Mammary epithelial cell (primary cell): ENCODE data around the gene RPS6KA2.

Experiments used
- EZH2 ChIP-seq: IDR thresholded peaks from 2 replicates; pipeline ENCODE4 v1.6.1; 2012; ENCODE audit warnings: low read length, inconsistent platforms, borderline replicate concordance
- TF ChIP-seq, protein P1 (sequence below), 2 donors: IDR thresholded peaks in 1 of 2; conservative IDR thresholded peaks in 1 of 2; 2 replicates each; pipeline ENCODE4 v1.5.1; 2011 to 2012; ENCODE audit warnings: inconsistent platforms in 2 of 2, low read length in 2 of 2, mild to moderate bottlenecking in 2 of 2, control low read depth in 1 of 2, low read depth in 1 of 2; ENCODE audit not compliant: insufficient read depth in 1 of 2; ENCODE audit errors: extremely low read depth in 1 of 2

DNA sequence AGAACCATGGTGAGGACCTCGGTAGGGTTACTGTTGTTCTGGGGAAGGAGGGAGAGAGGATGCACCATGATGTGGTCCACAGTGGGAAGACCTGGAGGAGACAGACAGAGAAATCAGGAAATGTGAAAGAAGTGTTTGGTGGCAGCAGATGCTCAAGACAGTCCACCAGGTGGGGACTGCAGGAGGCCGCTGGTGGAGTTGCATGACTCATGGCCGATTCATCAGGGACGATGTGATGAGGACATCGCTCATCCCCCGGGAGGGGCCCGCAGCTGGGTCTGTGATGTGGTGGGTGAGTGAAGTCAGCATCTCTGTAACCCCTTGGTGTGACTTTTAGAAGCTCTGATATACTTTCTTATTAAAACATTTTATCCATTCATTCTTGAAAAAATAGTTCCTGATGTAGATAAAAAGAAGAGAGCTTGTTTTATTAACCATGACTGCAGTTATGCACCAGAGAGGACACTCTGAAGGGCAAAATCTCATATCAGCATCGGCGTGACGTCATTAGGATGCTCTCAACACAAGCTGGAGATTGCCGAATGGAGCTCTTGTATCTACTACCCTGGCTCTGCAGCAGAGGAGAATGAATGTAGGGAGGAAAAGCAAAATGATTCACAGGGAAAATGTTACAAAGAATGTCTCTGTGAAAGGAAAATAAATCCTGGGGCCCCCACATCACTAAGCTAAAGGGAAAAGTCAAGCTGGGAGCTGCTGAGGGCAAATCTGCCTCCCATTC lies 111.8 kb downstream of the RPS6KA2 start:
- TF ChIP-seq, protein P1, sequence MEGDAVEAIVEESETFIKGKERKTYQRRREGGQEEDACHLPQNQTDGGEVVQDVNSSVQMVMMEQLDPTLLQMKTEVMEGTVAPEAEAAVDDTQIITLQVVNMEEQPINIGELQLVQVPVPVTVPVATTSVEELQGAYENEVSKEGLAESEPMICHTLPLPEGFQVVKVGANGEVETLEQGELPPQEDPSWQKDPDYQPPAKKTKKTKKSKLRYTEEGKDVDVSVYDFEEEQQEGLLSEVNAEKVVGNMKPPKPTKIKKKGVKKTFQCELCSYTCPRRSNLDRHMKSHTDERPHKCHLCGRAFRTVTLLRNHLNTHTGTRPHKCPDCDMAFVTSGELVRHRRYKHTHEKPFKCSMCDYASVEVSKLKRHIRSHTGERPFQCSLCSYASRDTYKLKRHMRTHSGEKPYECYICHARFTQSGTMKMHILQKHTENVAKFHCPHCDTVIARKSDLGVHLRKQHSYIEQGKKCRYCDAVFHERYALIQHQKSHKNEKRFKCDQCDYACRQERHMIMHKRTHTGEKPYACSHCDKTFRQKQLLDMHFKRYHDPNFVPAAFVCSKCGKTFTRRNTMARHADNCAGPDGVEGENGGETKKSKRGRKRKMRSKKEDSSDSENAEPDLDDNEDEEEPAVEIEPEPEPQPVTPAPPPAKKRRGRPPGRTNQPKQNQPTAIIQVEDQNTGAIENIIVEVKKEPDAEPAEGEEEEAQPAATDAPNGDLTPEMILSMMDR (conservative IDR thresholded peaks at IDR 0.05 in 1 of 2, IDR thresholded peaks at IDR 0.05 in 1 of 2; ENCODE audit: extremely low read depth in 1 of 2, insufficient read depth in 1 of 2, low read depth in 1 of 2, low read length in 2 of 2): peak; percentile 55 to 77
- no peak for TF ChIP-seq EZH2
